ENCODE data around the gene TAOK2.

TAOK2 gene

GRCh38 chr16:29985271-29985811, 11.7 kb downstream of the TAOK2 start:
- H3K79me2 ChIP-seq (ENCODE audit: insufficient read depth, low read length) = no peaks in the 10 kb centered on the region
- no peaks in the 10 kb centered on the region for H4K20me1 ChIP-seq (ENCODE audit: insufficient read depth, low read length)
- H3K9me3 ChIP-seq (ENCODE audit: low read length) = no peaks in the 10 kb centered on the region
- H3K4me2 ChIP-seq (ENCODE audit: low read length) = no peak overlapping the region
- no peaks in the 10 kb centered on the region for H3K27me3 ChIP-seq (ENCODE audit: insufficient read depth, low read length)
- no peaks in the 10 kb centered on the region for H3K4me1 ChIP-seq (ENCODE audit: insufficient read depth, low read length, severe bottlenecking)
- TF ChIP-seq CTCF (IDR thresholded peaks at IDR 0.05; ENCODE audit: low read length) = no peak
- no peak for TF ChIP-seq EZH2 (IDR thresholded peaks at IDR 0.05; ENCODE audit: borderline replicate concordance, low read length)
- no peak overlapping the region for H3K4me3 ChIP-seq (ENCODE audit: low read depth, low read length, poor library complexity, severe bottlenecking)
- H2AFZ ChIP-seq (ENCODE audit: low read length) = no peak overlapping the region
- H3K27ac ChIP-seq (ENCODE audit: low read depth, low read length, poor library complexity, severe bottlenecking) = no peak overlapping the region
- H3F3A ChIP-seq (ENCODE audit: insufficient read depth, low read length) = no peaks in the 10 kb centered on the region
- H3K36me3 ChIP-seq (ENCODE audit: insufficient read depth, low read length) = peaks cover 100% of the 10 kb centered on the region
- H3K9me2 ChIP-seq (ENCODE audit: low read depth, low read length) = no peaks in the 10 kb centered on the region
- no peak overlapping the region for H3K9ac ChIP-seq (ENCODE audit: low read length)

- Histone ChIP-seq H3K4me2 (ENCODE audit: low read length) (no peak overlapping the region), H3K9ac (ENCODE audit: low read length) (no peak overlapping the region), H3K4me1 (ENCODE audit: insufficient read depth, low read length, severe bottlenecking) (no peaks in the 10 kb centered on the region), H3K4me3 (ENCODE audit: low read depth, low read length, poor library complexity, severe bottlenecking) (no peak overlapping the region), H3K27ac (ENCODE audit: low read depth, low read length, poor library complexity, severe bottlenecking) (no peak overlapping the region), H3K9me3 (ENCODE audit: low read length) (no peaks in the 10 kb centered on the region), H3K79me2 (ENCODE audit: insufficient read depth, low read length) (no peaks in the 10 kb centered on the region), H3K9me2 (ENCODE audit: low read depth, low read length) (no peaks in the 10 kb centered on the region), H3K27me3 (ENCODE audit: insufficient read depth, low read length) (no peaks in the 10 kb centered on the region), H3F3A (ENCODE audit: insufficient read depth, low read length) (no peaks in the 10 kb centered on the region), H4K20me1 (ENCODE audit: insufficient read depth, low read length) (no peaks in the 10 kb centered on the region), H2AFZ (ENCODE audit: low read length) (no peak overlapping the region), H3K36me3 (ENCODE audit: insufficient read depth, low read length) (peaks cover 96% of the 10 kb centered on the region)
- TF ChIP-seq EZH2 (IDR thresholded peaks at IDR 0.05; ENCODE audit: borderline replicate concordance, low read length) = no peak
- TF ChIP-seq CTCF (IDR thresholded peaks at IDR 0.05; ENCODE audit: low read length) = no peak
These were observed 12.6 kb downstream of the TAOK2 start for GRCh38 chr16:29986231-29986630.

- H3K79me2 ChIP-seq (ENCODE audit: insufficient read depth, low read length) = no peaks in the 10 kb centered on the region
- H3K9ac ChIP-seq (ENCODE audit: low read length) = no peak overlapping the region
- H2AFZ ChIP-seq (ENCODE audit: low read length) = no peak overlapping the region
- H4K20me1 ChIP-seq (ENCODE audit: insufficient read depth, low read length) = no peaks in the 10 kb centered on the region
- H3F3A ChIP-seq (ENCODE audit: insufficient read depth, low read length) = no peaks in the 10 kb centered on the region
- H3K4me1 ChIP-seq (ENCODE audit: insufficient read depth, low read length, severe bottlenecking) = no peaks in the 10 kb centered on the region
- no peak overlapping the region for H3K4me2 ChIP-seq (ENCODE audit: low read length)
- no peaks in the 10 kb centered on the region for H3K27me3 ChIP-seq (ENCODE audit: insufficient read depth, low read length)
- H3K9me2 ChIP-seq (ENCODE audit: low read depth, low read length) = no peaks in the 10 kb centered on the region
- no peaks in the 10 kb centered on the region for H3K9me3 ChIP-seq (ENCODE audit: low read length)
- H3K36me3 ChIP-seq (ENCODE audit: insufficient read depth, low read length) = peaks cover 96% of the 10 kb centered on the region
- TF ChIP-seq CTCF (IDR thresholded peaks at IDR 0.05; ENCODE audit: low read length) (no peak), EZH2 (IDR thresholded peaks at IDR 0.05; ENCODE audit: borderline replicate concordance, low read length) (no peak)
- no peak overlapping the region for H3K27ac ChIP-seq (ENCODE audit: low read depth, low read length, poor library complexity, severe bottlenecking)
- no peak overlapping the region for H3K4me3 ChIP-seq (ENCODE audit: low read depth, low read length, poor library complexity, severe bottlenecking)
These were observed 13.3 kb downstream of the TAOK2 start for GRCh38 chr16:29986931-29987330.

Measured in OCI-LY1 (cell line).